Measurements from ENCODE around the gene ZNF296.

DNA sequence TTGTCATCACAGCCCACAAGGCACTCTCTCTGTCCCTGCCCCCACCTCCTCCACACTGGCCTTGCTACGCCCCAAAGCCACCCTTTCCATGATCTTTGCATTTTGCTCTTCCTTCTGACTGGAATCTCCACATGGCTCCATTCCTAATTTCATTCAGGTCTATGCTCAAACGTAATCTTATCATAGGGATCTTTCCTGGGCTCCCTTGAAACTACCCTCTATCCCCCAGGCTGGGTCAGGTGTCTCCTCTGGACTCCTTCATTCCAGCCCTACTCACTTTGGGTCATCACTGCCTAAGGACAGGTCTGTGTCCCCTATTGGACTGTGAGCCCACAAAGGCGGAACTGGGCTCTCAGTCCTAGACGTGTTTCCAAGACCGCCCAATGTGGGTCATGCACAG is 5.9 kb upstream of the ZNF296 start:
- TF ChIP-seq POLR2A (IDR thresholded peaks at IDR 0.05; ENCODE audit: low read depth, low read length) = no peak
- no peak for TF ChIP-seq POLR2AphosphoS5 (IDR thresholded peaks at IDR 0.05; ENCODE audit: low read depth, low read length)
- no peak for TF ChIP-seq TAF1 (IDR thresholded peaks at IDR 0.05; ENCODE audit: borderline replicate concordance, low read depth, low read length)

Measured in GM12892 (cell line).